GM12872 (cell line): ENCODE measurements around the gene U2AF2.
A peak's percentile ranks its signal among the peaks of the same experiment; 100 is the strongest.

Experiments
- CTCF ChIP-seq: IDR thresholded peaks from 3 replicates; pipeline ENCODE4 v1.5.1; 2011; ENCODE audit warnings: low read depth, mild to moderate bottlenecking, low read length, moderate library complexity; ENCODE audit not compliant: insufficient read depth

U2AF2 gene

GRCh38 chr19:55676889-55677505 lies 22.2 kb downstream of the U2AF2 start:
- no peak for TF ChIP-seq CTCF

- TF ChIP-seq CTCF: no peak
These were observed 22.8 kb downstream of the U2AF2 start for GRCh38 chr19:55677572-55678028.

GRCh38 chr19:55678121-55678671 lies 23.4 kb downstream of the U2AF2 start:
- TF ChIP-seq CTCF: peak; percentile 63

- no peak for TF ChIP-seq CTCF
These were observed 24.8 kb downstream of the U2AF2 start for GRCh38 chr19:55679343-55680257.

GRCh38 chr19:55680339-55681130 lies 25.7 kb downstream of the U2AF2 start:
- TF ChIP-seq CTCF: no peak

GRCh38 chr19:55681131-55682092 lies 26.6 kb downstream of the U2AF2 start:
- no peak for TF ChIP-seq CTCF
